ENCODE data around the gene SLC6A9. TPM values are rescaled to one million over a fixed set of nuclear protein-coding genes. Genes with fewer than 3 reads are reported as not detected.
A peak's percentile ranks its signal among the peaks of the same experiment; 100 is the strongest.

Gene SLC6A9
- total and polyA plus RNA-seq, 2 of the 8 experiments (the other 6 are each of a cell fraction or from before 2014, with no cell fraction given), result 20.2 to 24.2 TPM

GRCh38 chr1:44029911-44030604 is 1.2 kb downstream of the SLC6A9 start (continued):
- TF ChIP-seq RNF2 (IDR thresholded peaks at IDR 0.05; ENCODE audit: borderline replicate concordance, low read depth, low read length, missing control alignments, poor library complexity, severe bottlenecking) (no peak), KDM5A (IDR thresholded peaks at IDR 0.05; ENCODE audit: low read length) (no peak), NANOG (IDR thresholded peaks at IDR 0.05; ENCODE audit: insufficient read depth, low read depth, low read length, poor library complexity, severe bottlenecking) (no peak), MAFK (IDR thresholded peaks at IDR 0.05; ENCODE audit: low read depth, low read length) (no peak), YY1 (IDR thresholded peaks at IDR 0.05; ENCODE audit: low read depth, low read length) (0 out of 2 replicates have a peak, but pooled peaks have one; percentile 6), NRF1 (IDR thresholded peaks at IDR 0.05; ENCODE audit: low read depth, low read length) (no peak), BACH1 (IDR thresholded peaks at IDR 0.05; ENCODE audit: low read length) (no peak), CTBP2 (IDR thresholded peaks at IDR 0.05; ENCODE audit: borderline replicate concordance, insufficient read depth, insufficient read length, low read length) (no peak)

Measured in H1 (cell line).